HCT116 (cell line): ENCODE results near the gene GLYATL3. TPM values are rescaled to one million over a fixed set of nuclear protein-coding genes. Genes with fewer than 3 reads are reported as not detected.

Experiments
- ATAC-seq: fragments of 200-7000 bp; cut with Tn5 transposase; 2 replicates; pipeline ENCODE4 v1.9.1; 2020; ENCODE audit warnings: mild to moderate bottlenecking, moderate library complexity
- BruUV-seq: library from RNA; stranded (reverse); fragments of 400-500 nt; replicated peaks from 2 replicates; lab custom pipeline; 2021; lab: Mats Ljungman, UMichigan
- CTCF ChIA-PET: fragments of 300-600 bp; sonication (Branson Sonifier 250); formaldehyde crosslinking; loops from one replicate; lab custom pipeline; 2021; ENCODE audit warnings: antibody characterized with exemption; lab: Charles Lee
- POLR2A ChIA-PET: fragments of 300-600, 350-600 bp; sonication (Branson Sonifier 250); formaldehyde crosslinking; loops from one replicate; lab custom pipeline; 2021; ENCODE audit warnings: antibody characterized with exemption; lab: Charles Lee
- RAD21 ChIA-PET, 2 experiments: fragments of 300-600 bp; sonication (Branson Sonifier 250); formaldehyde crosslinking; loops; one replicate each; lab custom pipeline; 2023; ENCODE audit warnings: low total read pairs in 2 of 2; ENCODE audit not compliant: uncharacterized antibody in 2 of 2, unreplicated experiment in 2 of 2, low non-redundant PET in 1 of 2; lab: Charles Lee
- DNase-seq: peaks from one replicate; pipeline ENCODE4 v3.0.0-alpha.2; 2010; ENCODE audit warnings: low read depth, low spot score
- H2AFZ ChIP-seq: fragments of 200-600 bp; shearing (Covaris generic), sonication (generic); 2 replicates; pipeline ENCODE4 v1.6.1; 2017; ENCODE audit warnings: low read depth, mixed run types, mixed read lengths, antibody characterized with exemption, low read length; ENCODE audit not compliant: poor library complexity, severe bottlenecking
- H3K27ac ChIP-seq: 2 replicates; pipeline ENCODE4 v1.5.1; 2012; ENCODE audit warnings: low read depth, low read length
- H3K27me3 ChIP-seq: fragments of 200-600 bp; sonication (generic); 2 replicates; pipeline ENCODE4 v1.6.1; 2016; ENCODE audit warnings: mixed run types, low read length, mixed read lengths; ENCODE audit not compliant: insufficient read depth
- H3K36me3 ChIP-seq, 2 experiments: fragments of 200-500 bp in 1 of 2; fragments of 200-600 bp in 1 of 2; sonication (Bioruptor generic) in 1 of 2; sonication (generic) in 1 of 2; 2 replicates each; pipeline versions ENCODE4 v1.5.1 to v1.6.1; 2014 to 2016; ENCODE audit warnings: low read length in 2 of 2, inconsistent platforms in 1 of 2, mixed read lengths in 1 of 2, mixed run types in 1 of 2; ENCODE audit not compliant: insufficient read depth in 2 of 2, control insufficient read depth in 1 of 2
- H3K4me1 ChIP-seq, 2 experiments: fragments of 200-600 bp in 1 of 2; sonication (generic) in 1 of 2; 2 replicates each; pipeline versions ENCODE4 v1.5.1 to v1.6.1; 2012 to 2017; ENCODE audit warnings: low read length in 2 of 2, inconsistent platforms in 1 of 2, mild to moderate bottlenecking in 1 of 2, mixed read lengths in 1 of 2, mixed run types in 1 of 2, moderate library complexity in 1 of 2; ENCODE audit not compliant: insufficient read depth in 2 of 2, control insufficient read depth in 1 of 2
- H3K4me2 ChIP-seq: fragments of 200-600 bp; sonication (generic); 2 replicates; pipeline ENCODE4 v1.6.1; 2017; ENCODE audit warnings: mixed run types, low read length, mixed read lengths
- H3K4me3 ChIP-seq, 2 experiments: fragments of 200-600 bp in 1 of 2; sonication (generic) in 1 of 2; replicated peaks in 1 of 2; 2 replicates each; pipeline ENCODE4 v1.5.1; 2011 to 2016; ENCODE audit warnings: low read length in 2 of 2, control low read depth in 1 of 2, low read depth in 1 of 2, mild to moderate bottlenecking in 1 of 2, mixed read lengths in 1 of 2, mixed run types in 1 of 2
- H3K79me2 ChIP-seq: fragments of 200-600 bp; sonication (generic); 2 replicates; pipeline ENCODE4 v1.6.1; 2017; ENCODE audit warnings: mild to moderate bottlenecking, mixed run types, low read length, moderate library complexity, mixed read lengths; ENCODE audit not compliant: insufficient read depth
- H3K9ac ChIP-seq: fragments of 200-600 bp; sonication (generic); 2 replicates; pipeline ENCODE4 v1.6.1; 2016; ENCODE audit warnings: low read length, mixed read lengths
- H3K9me2 ChIP-seq: fragments of 200-600 bp; sonication (generic), shearing (Covaris generic); 2 replicates; pipeline ENCODE4 v1.6.1; 2017; ENCODE audit warnings: mixed run types, mild to moderate bottlenecking, moderate library complexity; ENCODE audit not compliant: insufficient read depth
- H3K9me3 ChIP-seq, 2 experiments: fragments of 200-500 bp in 1 of 2; fragments of 200-600 bp in 1 of 2; sonication (Bioruptor generic) in 1 of 2; sonication (generic) in 1 of 2; 2 replicates each; pipeline ENCODE4 v1.6.1; 2014 to 2017; ENCODE audit warnings: low read length in 2 of 2, mixed read lengths in 2 of 2, inconsistent platforms in 1 of 2, low read depth in 1 of 2, mild to moderate bottlenecking in 1 of 2, mixed run types in 1 of 2, moderate library complexity in 1 of 2; ENCODE audit not compliant: control insufficient read depth in 1 of 2, insufficient read depth in 1 of 2
- H4K20me1 ChIP-seq: fragments of 200-600 bp; sonication (generic), shearing (Covaris generic); 2 replicates; pipeline ENCODE4 v1.6.1; 2017; ENCODE audit warnings: mixed run types, mild to moderate bottlenecking, moderate library complexity; ENCODE audit not compliant: insufficient read depth
- ATF3 ChIP-seq: IDR thresholded peaks from 2 replicates; pipeline ENCODE4 v1.6.1; 2012
- EGR1 ChIP-seq: IDR thresholded peaks from 2 replicates; pipeline ENCODE4 v1.6.1; 2012; ENCODE audit warnings: low read depth
- EZH2 ChIP-seq: fragments of 200-600 bp; sonication (generic); IDR thresholded peaks from 2 replicates; pipeline ENCODE4 v1.6.1; 2017; ENCODE audit warnings: antibody characterized with exemption, mixed run types
- EZH2phosphoT487 ChIP-seq: fragments of 200-600 bp; IDR thresholded peaks from 2 replicates; pipeline ENCODE4 v1.6.1; 2018; ENCODE audit warnings: antibody characterized with exemption, borderline replicate concordance
- FOSL1 ChIP-seq: IDR thresholded peaks from 2 replicates; pipeline ENCODE4 v1.6.1; 2012; ENCODE audit warnings: low read depth
- JUND ChIP-seq: IDR thresholded peaks from 2 replicates; pipeline ENCODE4 v1.6.1; 2012
- REST ChIP-seq: IDR thresholded peaks from 2 replicates; pipeline ENCODE4 v1.6.1; 2012; ENCODE audit warnings: low read depth
- SRF ChIP-seq: IDR thresholded peaks from 2 replicates; pipeline ENCODE4 v1.6.1; 2012; ENCODE audit warnings: low read depth
- TCF7L2 ChIP-seq: IDR thresholded peaks from 2 replicates; pipeline ENCODE4 v1.7.0; 2011; ENCODE audit warnings: borderline replicate concordance, inconsistent platforms; ENCODE audit not compliant: insufficient read depth, insufficient read length; ENCODE audit errors: extremely low read depth
- ZBTB33 ChIP-seq: IDR thresholded peaks from 2 replicates; pipeline ENCODE4 v1.6.1; 2011; ENCODE audit warnings: mild to moderate bottlenecking, low read length, moderate library complexity; ENCODE audit not compliant: insufficient replicate concordance; ENCODE audit errors: extremely low read depth
- intact Hi-C: fragments of 100-400 bp; cut with micrococcal nuclease; formaldehyde crosslinking; loops from 2 replicates; pipeline ENCODE4 v1.10.0; 2022
- total RNA-seq: library from RNA; stranded (reverse); gene quantifications from one replicate; pipeline ENCODE4 v1.2.1, GENCODE V29; 2021; ENCODE audit not compliant: unreplicated experiment

The GLYATL3 gene
- total RNA-seq, 1 experiment from 2014 or later: not detected

- Histone ChIP-seq H3K27me3 (no peaks in the 10 kb centered on the region), H3K4me2 (no peak overlapping the region), H4K20me1 (no peaks in the 10 kb centered on the region), H3K27ac (no peak overlapping the region), H2AFZ (no peak overlapping the region), H3K9ac (no peak overlapping the region), H3K9me2 (no peaks in the 10 kb centered on the region), H3K4me1 (no peaks in the 10 kb centered on the region), H3K9me3 (no peaks in the 10 kb centered on the region), H3K4me3 (no peak overlapping the region), H3K36me3 (no peaks in the 10 kb centered on the region), H3K79me2 (no peaks in the 10 kb centered on the region)
- DNase-seq (no peak), ATAC-seq (no peak)
- intact Hi-C loops: no loop called here
- RAD21 ChIA-PET: no interaction called here
- no TSS peak for BruUV-seq
- TF ChIP-seq JUND (no peak), EGR1 (no peak), TCF7L2 (no peak), REST (no peak), EZH2phosphoT487 (no peak), SRF (no peak)
- CTCF ChIA-PET: no interaction called here
- POLR2A ChIA-PET: no interaction called here
Measured at GRCh38 chr6:49515485-49516146, 15.9 kb downstream of the GLYATL3 start.

GRCh38 chr6:49516147-49516505 is 16.4 kb downstream of the GLYATL3 start:
- intact Hi-C loops: no loop called here
- ChIA-PET CTCF (no interaction called here), POLR2A (no interaction called here), RAD21 (no interaction called here)
- DNase-seq (no peak), ATAC-seq (no peak)
- Histone ChIP-seq H3K4me2 (no peak overlapping the region), H3K79me2 (no peaks in the 10 kb centered on the region), H4K20me1 (no peaks in the 10 kb centered on the region), H3K27ac (no peak overlapping the region), H3K4me1 (no peaks in the 10 kb centered on the region), H3K36me3 (no peaks in the 10 kb centered on the region), H3K9me2 (no peaks in the 10 kb centered on the region), H3K9me3 (no peaks in the 10 kb centered on the region), H3K27me3 (no peaks in the 10 kb centered on the region), H3K4me3 (no peak overlapping the region), H2AFZ (no peak overlapping the region), H3K9ac (no peak overlapping the region)
- BruUV-seq: no TSS peak
- TF ChIP-seq TCF7L2 (no peak), ATF3 (no peak), EZH2phosphoT487 (no peak), EZH2 (no peak), ZBTB33 (no peak), FOSL1 (no peak), EGR1 (no peak)
